Measurements from ENCODE around the gene BRCA1. TPM values are rescaled to one million over a fixed set of nuclear protein-coding genes. Genes with fewer than 3 reads are reported as not detected.
A peak's percentile ranks its signal among the peaks of the same experiment; 100 is the strongest.

Gene BRCA1
- polyA plus RNA-seq, 3 donors: 0.87 to 2.6 (median 1.9) TPM

- H3K4me3 Mint-ChIP-seq: peak overlapping the region; percentile 25 to 54
- DNase-seq: peak; percentile 63 to 74 (median 73)
- Histone ChIP-seq H3K27ac (ENCODE audit: low read depth in 1 of 2, low read length in 2 of 2) (peak overlapping the region; percentile 7 to 54), H2AFZ (ENCODE audit: insufficient read depth, low read depth, low read length, poor library complexity, severe bottlenecking) (no peak overlapping the region), H3K9me3 (replicated peaks in 1 of 2; ENCODE audit: control insufficient read depth in 1 of 2, insufficient read depth in 1 of 2, low read length in 2 of 2) (no peaks in the 10 kb centered on the region), H3K27me3 (ENCODE audit: control insufficient read depth in 2 of 2, insufficient read depth in 2 of 2, low read length in 2 of 2) (no peaks in the 10 kb centered on the region), H3K4me2 (replicated peaks; ENCODE audit: extremely low read depth, low read length, poor library complexity, severe bottlenecking) (peak overlapping the region; percentile 100), H3K4me1 (ENCODE audit: control insufficient read depth in 1 of 2, insufficient read depth in 2 of 2, low read length in 2 of 2) (peaks cover 58 to 59% of the 10 kb centered on the region in 2 donors), H3K4me3 (replicated peaks in 1 of 3; ENCODE audit: low read depth in 2 of 3, low read length in 3 of 3) (peak overlapping the region in 1 of 3 experiments; percentile 10), H3K79me2 (ENCODE audit: insufficient read depth, low read length) (peaks cover 19% of the 10 kb centered on the region), H4K20me1 (ENCODE audit: insufficient read depth, low read length) (peaks cover 25% of the 10 kb centered on the region), H3K9ac (ENCODE audit: insufficient read depth, low read length, poor library complexity, severe bottlenecking) (no peak overlapping the region), H3K36me3 (replicated peaks in 1 of 2; ENCODE audit: control insufficient read depth in 1 of 2, insufficient read depth in 2 of 2, low read length in 2 of 2) (peaks cover 23 to 32% of the 10 kb centered on the region in 2 donors)
- H3K36me3 Mint-ChIP-seq: peaks cover 32 to 34% of the 10 kb centered on the region in 2 donors
- intact Hi-C loops (cut with micrococcal nuclease): loop anchor here in 1 of 2 donors (10.0 kb wide), 1 partner anchor 107 kb away; the partner anchor contains the start of gene BRCA1
- 70% methylated on average over 16 of the region's 19 CpGs for WGBS (ENCODE audit: insufficient coverage)
- H3K4me1 Mint-ChIP-seq: peaks cover 62% of the 10 kb centered on the region
- peaks cover 0 to 2% (median 0%) of the 10 kb centered on the region in 3 donors for H3K27me3 Mint-ChIP-seq (ENCODE audit: low read depth in 3 of 3)
- TF ChIP-seq, protein P1, sequence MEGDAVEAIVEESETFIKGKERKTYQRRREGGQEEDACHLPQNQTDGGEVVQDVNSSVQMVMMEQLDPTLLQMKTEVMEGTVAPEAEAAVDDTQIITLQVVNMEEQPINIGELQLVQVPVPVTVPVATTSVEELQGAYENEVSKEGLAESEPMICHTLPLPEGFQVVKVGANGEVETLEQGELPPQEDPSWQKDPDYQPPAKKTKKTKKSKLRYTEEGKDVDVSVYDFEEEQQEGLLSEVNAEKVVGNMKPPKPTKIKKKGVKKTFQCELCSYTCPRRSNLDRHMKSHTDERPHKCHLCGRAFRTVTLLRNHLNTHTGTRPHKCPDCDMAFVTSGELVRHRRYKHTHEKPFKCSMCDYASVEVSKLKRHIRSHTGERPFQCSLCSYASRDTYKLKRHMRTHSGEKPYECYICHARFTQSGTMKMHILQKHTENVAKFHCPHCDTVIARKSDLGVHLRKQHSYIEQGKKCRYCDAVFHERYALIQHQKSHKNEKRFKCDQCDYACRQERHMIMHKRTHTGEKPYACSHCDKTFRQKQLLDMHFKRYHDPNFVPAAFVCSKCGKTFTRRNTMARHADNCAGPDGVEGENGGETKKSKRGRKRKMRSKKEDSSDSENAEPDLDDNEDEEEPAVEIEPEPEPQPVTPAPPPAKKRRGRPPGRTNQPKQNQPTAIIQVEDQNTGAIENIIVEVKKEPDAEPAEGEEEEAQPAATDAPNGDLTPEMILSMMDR (IDR thresholded peaks at IDR 0.05): no peak
- no peaks in the 10 kb centered on the region for H3K9me3 Mint-ChIP-seq
- peak overlapping the region; percentile 72 to 91 (median 84) for H3K27ac Mint-ChIP-seq
Observed at GRCh38 chr17:43018008-43018853, 106.9 kb downstream of the BRCA1 start.

DNA sequence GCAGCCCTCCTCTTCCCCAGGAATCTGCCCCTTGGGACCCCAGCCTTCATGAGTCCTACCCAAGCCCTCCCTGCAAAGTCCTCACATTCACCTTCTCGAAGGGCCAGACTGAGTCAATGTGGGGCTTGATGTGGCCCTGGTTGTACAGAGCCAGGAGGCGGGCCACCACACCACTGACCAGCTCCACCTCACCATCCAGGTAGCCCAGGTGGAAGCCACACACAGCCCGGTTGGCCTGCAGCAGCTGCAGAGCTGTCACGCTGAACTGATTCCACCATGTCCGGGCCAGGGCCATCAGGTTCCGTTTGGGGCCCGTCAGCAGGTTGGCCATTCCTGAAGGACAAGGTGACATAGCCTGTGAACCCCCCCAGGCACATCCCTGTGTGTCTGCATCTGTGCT lies 108.9 kb downstream of the BRCA1 start:
- Mint-ChIP-seq H3K27me3 (ENCODE audit: low read depth in 3 of 3) (no peaks in the 10 kb centered on the region), H3K9me3 (no peaks in the 10 kb centered on the region), H3K36me3 (peaks cover 48 to 50% of the 10 kb centered on the region in 2 donors), H3K4me3 (no peak overlapping the region), H3K4me1 (peaks cover 61% of the 10 kb centered on the region), H3K27ac (peak overlapping the region in 1 of 7 donors; percentile 54)
- no peak overlapping the region for H3K4me2 ChIP-seq (replicated peaks; ENCODE audit: extremely low read depth, low read length, poor library complexity, severe bottlenecking)
- H2AFZ ChIP-seq (ENCODE audit: insufficient read depth, low read depth, low read length, poor library complexity, severe bottlenecking): no peak overlapping the region
- intact Hi-C loops (cut with micrococcal nuclease): loop anchor here in 1 of 2 donors (10.0 kb wide), 1 partner anchor 109 kb away; the partner anchor contains the start of gene BRCA1
- no peak overlapping the region for H3K27ac ChIP-seq (ENCODE audit: low read depth in 1 of 2, low read length in 2 of 2)
- H3K4me1 ChIP-seq (ENCODE audit: control insufficient read depth in 1 of 2, insufficient read depth in 2 of 2, low read length in 2 of 2): peaks cover 53% of the 10 kb centered on the region in 2 donors
- WGBS (ENCODE audit: insufficient coverage): 99% methylated on average over 7 of the region's 7 CpGs
- no peak for DNase-seq
- TF ChIP-seq, protein P1 (IDR thresholded peaks at IDR 0.05): no peak
- H4K20me1 ChIP-seq (ENCODE audit: insufficient read depth, low read length): peaks cover 26% of the 10 kb centered on the region
- peaks cover 11% of the 10 kb centered on the region for H3K79me2 ChIP-seq (ENCODE audit: insufficient read depth, low read length)
- H3K9me3 ChIP-seq (replicated peaks in 1 of 2; ENCODE audit: control insufficient read depth in 1 of 2, insufficient read depth in 1 of 2, low read length in 2 of 2): no peaks in the 10 kb centered on the region
- peaks cover 39 to 50% of the 10 kb centered on the region in 2 donors for H3K36me3 ChIP-seq (replicated peaks in 1 of 2; ENCODE audit: control insufficient read depth in 1 of 2, insufficient read depth in 2 of 2, low read length in 2 of 2)
- no peaks in the 10 kb centered on the region for H3K27me3 ChIP-seq (ENCODE audit: control insufficient read depth in 2 of 2, insufficient read depth in 2 of 2, low read length in 2 of 2)
- no peak overlapping the region for H3K9ac ChIP-seq (ENCODE audit: insufficient read depth, low read length, poor library complexity, severe bottlenecking)
- H3K4me3 ChIP-seq (replicated peaks in 1 of 3; ENCODE audit: low read depth in 2 of 3, low read length in 3 of 3): no peak overlapping the region
